K562 treated with DMSO at 1 percent for 12 hours (cell line): ENCODE measurements around the gene SRPK2. TPM values are rescaled to one million over a fixed set of nuclear protein-coding genes. Genes with fewer than 3 reads are reported as not detected.

Source experiments
- total RNA-seq: library from RNA; unstranded; fragments of 300-600 nt; gene quantifications from 2 replicates; pipeline ENCODE4 v1.2.3, GENCODE V29; 2022; ENCODE audit not compliant: insufficient read depth

The SRPK2 gene
- 17.0 and 58.5 TPM in 2 replicates for total RNA-seq

GRCh38 chr7:105388356-105389087, at the start of gene SRPK2:
SRPK2 (minus strand) TSS chr7:105388921.

Other genes with a start within 250 kb of the SRPK2 start
- gene PUS7, start 133.3 kb upstream of the SRPK2 start, total RNA-seq, result 5.0 and 12.7 TPM in 2 replicates
- 25.5 and 36.8 TPM in 2 replicates for gene RINT1, start 143.3 kb upstream of the SRPK2 start, total RNA-seq
- gene EFCAB10, start 192.6 kb upstream of the SRPK2 start, total RNA-seq, result 2.5 and 8.1 TPM in 2 replicates